GM21825 (cell line): ENCODE data around the gene DSCAM.
"Not testable (repeated sequence)": the region's sequence is repeated elsewhere in the genome, so short reads cannot be mapped to it uniquely, and the experiment has no call there.

Experiments used
- ATAC-seq: cut with Tn5 transposase; IDR thresholded peaks from one replicate; pipeline ENCODE4 v1.9.1; 2021; ENCODE audit warnings: mild to moderate bottlenecking, moderate library complexity; ENCODE audit not compliant: unreplicated experiment

The DSCAM gene

GRCh38 chr21:40472013-40472412, 374.9 kb downstream of the DSCAM start:
- ATAC-seq = no peak

- no peak for ATAC-seq
Observed at GRCh38 chr21:40471103-40471502, 375.9 kb downstream of the DSCAM start.

- ATAC-seq = no peak
Observed at GRCh38 chr21:40466893-40467483, 380.0 kb downstream of the DSCAM start.

GRCh38 chr21:40465382-40465781, 381.6 kb downstream of the DSCAM start:
- ATAC-seq = no peak

- no peak for ATAC-seq
Observed at GRCh38 chr21:40463176-40463575, 383.8 kb downstream of the DSCAM start.

- ATAC-seq = no peak
Observed at GRCh38 chr21:40461008-40461407, 385.9 kb downstream of the DSCAM start.

- ATAC-seq = no peak
Observed at GRCh38 chr21:40457741-40458140, 389.2 kb downstream of the DSCAM start.

GRCh38 chr21:40454057-40454456, 392.9 kb downstream of the DSCAM start:
- ATAC-seq = no peak

GRCh38 chr21:40453183-40453582, 393.8 kb downstream of the DSCAM start:
- ATAC-seq = no peak

- ATAC-seq = no peak
Observed at GRCh38 chr21:40452548-40452947, 394.4 kb downstream of the DSCAM start.

GRCh38 chr21:40447016-40447415, 399.9 kb downstream of the DSCAM start:
- no peak for ATAC-seq

- ATAC-seq = no peak
Observed at GRCh38 chr21:40445349-40445921, 401.5 kb downstream of the DSCAM start.

- ATAC-seq = not testable (repeated sequence)
Observed at GRCh38 chr21:40439581-40439980, 407.4 kb downstream of the DSCAM start.

GRCh38 chr21:40438616-40439015, 408.3 kb downstream of the DSCAM start:
- no peak for ATAC-seq

GRCh38 chr21:40436261-40436660, 410.7 kb downstream of the DSCAM start:
- ATAC-seq = no peak

GRCh38 chr21:40433538-40433937, 413.4 kb downstream of the DSCAM start:
- no peak for ATAC-seq

- no peak for ATAC-seq
Observed at GRCh38 chr21:40425981-40426380, 421.0 kb downstream of the DSCAM start.

GRCh38 chr21:40422896-40423635, 423.9 kb downstream of the DSCAM start:
- no peak for ATAC-seq

- no peak for ATAC-seq
Observed at GRCh38 chr21:40421121-40421520, 425.8 kb downstream of the DSCAM start.

GRCh38 chr21:40416572-40416971, 430.4 kb downstream of the DSCAM start:
- ATAC-seq = no peak

GRCh38 chr21:40408561-40408960, 438.4 kb downstream of the DSCAM start:
- no peak for ATAC-seq

GRCh38 chr21:40404396-40404800, 442.6 kb downstream of the DSCAM start:
- no peak for ATAC-seq
